Activated T-cell treated with anti-CD3 and anti-CD28 coated beads, Interleukin-2, amount 50 U/mL, for 24 hours (primary cell): Measurements from ENCODE around the gene NCR3LG1.

Experiments used
- DNase-seq: peaks from one replicate; pipeline ENCODE4 v3.0.0-alpha.2; 2020
- H3K27ac Mint-ChIP-seq: 2 replicates; pipeline ENCODE4 v1.8.0; 2020; ENCODE audit warnings: mild to moderate bottlenecking, mixed read lengths
- H3K27me3 Mint-ChIP-seq: 2 replicates; pipeline ENCODE4 v1.8.0; 2020; ENCODE audit warnings: mixed read lengths
- H3K36me3 Mint-ChIP-seq: 2 replicates; pipeline ENCODE4 v1.8.0; 2020; ENCODE audit warnings: low read depth, mixed read lengths
- H3K4me1 Mint-ChIP-seq: 2 replicates; pipeline ENCODE4 v1.8.0; 2020; ENCODE audit warnings: low read depth, mixed read lengths
- H3K4me3 Mint-ChIP-seq: 2 replicates; pipeline ENCODE4 v1.8.0; 2020; ENCODE audit warnings: mild to moderate bottlenecking, moderate library complexity, mixed read lengths
- H3K9me3 Mint-ChIP-seq: 2 replicates; pipeline ENCODE4 v1.8.0; 2020; ENCODE audit warnings: mixed read lengths

NCR3LG1 gene

GRCh38 chr11:17351510-17352176 lies at the start of gene NCR3LG1:
Gene NCR3LG1, plus strand, starts transcription at chr11:17351800. Its CDS starts 170 bp downstream, at chr11:17351970.
- Mint-ChIP-seq H3K36me3 (peaks cover 6% of the 10 kb centered on the region), H3K27me3 (peaks cover 2% of the 10 kb centered on the region), H3K4me3 (peak within 1 kb of the TSS; percentile 78), H3K27ac (peak within 1 kb of the TSS; percentile 74), H3K9me3 (no peaks in the 10 kb centered on the region), H3K4me1 (peaks cover 40% of the 10 kb centered on the region)
- peak; percentile 75 for DNase-seq

- Mint-ChIP-seq H3K27me3 (no peaks in the 10 kb centered on the region), H3K4me1 (no peaks in the 10 kb centered on the region), H3K27ac (no peak overlapping the region), H3K9me3 (no peaks in the 10 kb centered on the region), H3K4me3 (no peak overlapping the region), H3K36me3 (peaks cover 30% of the 10 kb centered on the region)
- no peak for DNase-seq
These were observed 38.0 kb upstream of the NCR3LG1 start for GRCh38 chr11:17313349-17314231.

- Mint-ChIP-seq H3K27me3 (no peaks in the 10 kb centered on the region), H3K27ac (no peak overlapping the region), H3K9me3 (no peaks in the 10 kb centered on the region), H3K36me3 (peaks cover 32% of the 10 kb centered on the region), H3K4me3 (no peak overlapping the region), H3K4me1 (no peaks in the 10 kb centered on the region)
- no peak for DNase-seq
These were observed 37.4 kb upstream of the NCR3LG1 start for GRCh38 chr11:17314232-17314547.

GRCh38 chr11:17314904-17315426 lies 36.6 kb upstream of the NCR3LG1 start:
- H3K27me3 Mint-ChIP-seq = no peaks in the 10 kb centered on the region
- H3K4me1 Mint-ChIP-seq = no peaks in the 10 kb centered on the region
- H3K36me3 Mint-ChIP-seq = peaks cover 32% of the 10 kb centered on the region
- DNase-seq = no peak
- H3K4me3 Mint-ChIP-seq = no peak overlapping the region
- H3K27ac Mint-ChIP-seq = no peak overlapping the region
- H3K9me3 Mint-ChIP-seq = no peaks in the 10 kb centered on the region

GRCh38 chr11:17328871-17329494 lies 22.6 kb upstream of the NCR3LG1 start:
- no peak for DNase-seq
- H3K4me3 Mint-ChIP-seq = no peak overlapping the region
- peaks cover 18% of the 10 kb centered on the region for H3K4me1 Mint-ChIP-seq
- no peaks in the 10 kb centered on the region for H3K9me3 Mint-ChIP-seq
- H3K36me3 Mint-ChIP-seq = peaks cover 66% of the 10 kb centered on the region
- no peak overlapping the region for H3K27ac Mint-ChIP-seq
- no peaks in the 10 kb centered on the region for H3K27me3 Mint-ChIP-seq

- Mint-ChIP-seq H3K27me3 (no peaks in the 10 kb centered on the region), H3K4me3 (no peak overlapping the region), H3K36me3 (peaks cover 53% of the 10 kb centered on the region), H3K4me1 (peaks cover 11% of the 10 kb centered on the region), H3K27ac (no peak overlapping the region), H3K9me3 (no peaks in the 10 kb centered on the region)
- DNase-seq = no peak
These were observed 19.9 kb upstream of the NCR3LG1 start for GRCh38 chr11:17331669-17332068.

GRCh38 chr11:17333799-17334586 lies 17.6 kb upstream of the NCR3LG1 start:
- H3K4me1 Mint-ChIP-seq = peaks cover 11% of the 10 kb centered on the region
- no peaks in the 10 kb centered on the region for H3K27me3 Mint-ChIP-seq
- H3K36me3 Mint-ChIP-seq = peaks cover 39% of the 10 kb centered on the region
- no peaks in the 10 kb centered on the region for H3K9me3 Mint-ChIP-seq
- H3K4me3 Mint-ChIP-seq = no peak overlapping the region
- no peak overlapping the region for H3K27ac Mint-ChIP-seq
- no peak for DNase-seq

GRCh38 chr11:17343257-17343656 lies 8.3 kb upstream of the NCR3LG1 start:
- no peak overlapping the region for H3K4me3 Mint-ChIP-seq
- H3K4me1 Mint-ChIP-seq = peaks cover 15% of the 10 kb centered on the region
- no peaks in the 10 kb centered on the region for H3K27me3 Mint-ChIP-seq
- peaks cover 4% of the 10 kb centered on the region for H3K36me3 Mint-ChIP-seq
- H3K27ac Mint-ChIP-seq = no peak overlapping the region
- no peaks in the 10 kb centered on the region for H3K9me3 Mint-ChIP-seq
- DNase-seq = no peak

- Mint-ChIP-seq H3K4me3 (no peak overlapping the region), H3K27ac (no peak overlapping the region), H3K9me3 (no peaks in the 10 kb centered on the region), H3K27me3 (no peaks in the 10 kb centered on the region), H3K36me3 (peaks cover 4% of the 10 kb centered on the region), H3K4me1 (peaks cover 15% of the 10 kb centered on the region)
- DNase-seq = no peak
These were observed 7.7 kb upstream of the NCR3LG1 start for GRCh38 chr11:17343907-17344306.

GRCh38 chr11:17347676-17348075 lies 3.9 kb upstream of the NCR3LG1 start:
- Mint-ChIP-seq H3K4me1 (peaks cover 35% of the 10 kb centered on the region), H3K27me3 (peaks cover 2% of the 10 kb centered on the region), H3K4me3 (no peak overlapping the region), H3K36me3 (no peaks in the 10 kb centered on the region), H3K9me3 (no peaks in the 10 kb centered on the region), H3K27ac (no peak overlapping the region)
- DNase-seq = no peak

GRCh38 chr11:17350455-17351171 lies 987 bp upstream of the NCR3LG1 start:
- DNase-seq = no peak
- Mint-ChIP-seq H3K27ac (peak overlapping the region; percentile 74), H3K27me3 (peaks cover 2% of the 10 kb centered on the region), H3K9me3 (no peaks in the 10 kb centered on the region), H3K4me1 (peaks cover 40% of the 10 kb centered on the region), H3K4me3 (peak overlapping the region; percentile 78), H3K36me3 (peaks cover 2% of the 10 kb centered on the region)

GRCh38 chr11:17351172-17351509 lies 459 bp upstream of the NCR3LG1 start:
- H3K27me3 Mint-ChIP-seq = peaks cover 2% of the 10 kb centered on the region
- H3K4me3 Mint-ChIP-seq = peak overlapping the region; percentile 78
- DNase-seq = no peak
- peak overlapping the region; percentile 74 for H3K27ac Mint-ChIP-seq
- H3K9me3 Mint-ChIP-seq = no peaks in the 10 kb centered on the region
- peaks cover 40% of the 10 kb centered on the region for H3K4me1 Mint-ChIP-seq
- peaks cover 2% of the 10 kb centered on the region for H3K36me3 Mint-ChIP-seq

- peaks cover 10% of the 10 kb centered on the region for H3K36me3 Mint-ChIP-seq
- H3K27me3 Mint-ChIP-seq = peaks cover 2% of the 10 kb centered on the region
- H3K4me3 Mint-ChIP-seq = peak overlapping the region; percentile 78
- DNase-seq = peak; percentile 75
- H3K4me1 Mint-ChIP-seq = peaks cover 40% of the 10 kb centered on the region
- no peaks in the 10 kb centered on the region for H3K9me3 Mint-ChIP-seq
- peak overlapping the region; percentile 79 for H3K27ac Mint-ChIP-seq
These were observed 1.6 kb downstream of the NCR3LG1 start for GRCh38 chr11:17352950-17353820.
